ENCODE data around the gene AKAP11.

The AKAP11 gene

GRCh38 chr13:42271337-42272114 is 426 bp upstream of the AKAP11 start:
- peak overlapping the region; percentile 77 to 92; a peak in 3 of 4 replicates for H3K4me3 ChIP-seq (ENCODE audit: low read depth in 1 of 2, low read length in 2 of 2)
- TF ChIP-seq, protein P1, sequence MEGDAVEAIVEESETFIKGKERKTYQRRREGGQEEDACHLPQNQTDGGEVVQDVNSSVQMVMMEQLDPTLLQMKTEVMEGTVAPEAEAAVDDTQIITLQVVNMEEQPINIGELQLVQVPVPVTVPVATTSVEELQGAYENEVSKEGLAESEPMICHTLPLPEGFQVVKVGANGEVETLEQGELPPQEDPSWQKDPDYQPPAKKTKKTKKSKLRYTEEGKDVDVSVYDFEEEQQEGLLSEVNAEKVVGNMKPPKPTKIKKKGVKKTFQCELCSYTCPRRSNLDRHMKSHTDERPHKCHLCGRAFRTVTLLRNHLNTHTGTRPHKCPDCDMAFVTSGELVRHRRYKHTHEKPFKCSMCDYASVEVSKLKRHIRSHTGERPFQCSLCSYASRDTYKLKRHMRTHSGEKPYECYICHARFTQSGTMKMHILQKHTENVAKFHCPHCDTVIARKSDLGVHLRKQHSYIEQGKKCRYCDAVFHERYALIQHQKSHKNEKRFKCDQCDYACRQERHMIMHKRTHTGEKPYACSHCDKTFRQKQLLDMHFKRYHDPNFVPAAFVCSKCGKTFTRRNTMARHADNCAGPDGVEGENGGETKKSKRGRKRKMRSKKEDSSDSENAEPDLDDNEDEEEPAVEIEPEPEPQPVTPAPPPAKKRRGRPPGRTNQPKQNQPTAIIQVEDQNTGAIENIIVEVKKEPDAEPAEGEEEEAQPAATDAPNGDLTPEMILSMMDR (IDR thresholded peaks at IDR 0.05; ENCODE audit: borderline replicate concordance, extremely low read depth, low read length, poor library complexity, severe bottlenecking) = no peak
- TF ChIP-seq EZH2 (IDR thresholded peaks at IDR 0.05; ENCODE audit: borderline replicate concordance, low read depth, low read length, severe bottlenecking) = no peak
- peaks cover 47% of the 10 kb centered on the region for H3K4me1 ChIP-seq (ENCODE audit: insufficient read depth, low read length)
- ATAC-seq (ENCODE audit: insufficient read depth, low read depth) (peak; percentile 89), DNase-seq (peak; percentile 97)
- peaks cover 49% of the 10 kb centered on the region for H3K79me2 ChIP-seq (ENCODE audit: insufficient read depth, low read length)
- peak overlapping the region; percentile 97 for H3K9ac ChIP-seq (ENCODE audit: low read depth, low read length)
- peak overlapping the region; percentile 96 for H2AFZ ChIP-seq (ENCODE audit: low read depth, low read length)
- peak overlapping the region; percentile 84 for H3K4me2 ChIP-seq (ENCODE audit: insufficient read depth, low read length)
- H3K27me3 ChIP-seq (ENCODE audit: insufficient read depth, low read length, poor library complexity) = no peaks in the 10 kb centered on the region
- H3K9me3 ChIP-seq (ENCODE audit: insufficient read depth, low read length, severe bottlenecking) = peaks cover 3% of the 10 kb centered on the region
- H4K20me1 ChIP-seq (ENCODE audit: insufficient read depth, low read length) = no peaks in the 10 kb centered on the region
- peak overlapping the region; percentile 85 for H3K27ac ChIP-seq (ENCODE audit: low read length)
- H3K36me3 ChIP-seq (ENCODE audit: insufficient read depth, low read length) = 0 out of 2 replicates have a peak, but pooled peaks cover 3% of the 10 kb centered on the region

GRCh38 chr13:42272804-42273175 is 838 bp downstream of the AKAP11 start:
- DNase-seq (no peak), ATAC-seq (ENCODE audit: insufficient read depth, low read depth) (no peak)
- Histone ChIP-seq H3K79me2 (ENCODE audit: insufficient read depth, low read length) (peaks cover 59% of the 10 kb centered on the region), H3K27me3 (ENCODE audit: insufficient read depth, low read length, poor library complexity) (no peaks in the 10 kb centered on the region), H2AFZ (ENCODE audit: low read depth, low read length) (peak overlapping the region; percentile 97), H3K9ac (ENCODE audit: low read depth, low read length) (peak overlapping the region; percentile 97), H3K9me3 (ENCODE audit: insufficient read depth, low read length, severe bottlenecking) (peaks cover 3% of the 10 kb centered on the region), H3K27ac (ENCODE audit: low read length) (peak overlapping the region; percentile 80), H3K36me3 (ENCODE audit: insufficient read depth, low read length) (0 out of 2 replicates have a peak, but pooled peaks cover 3% of the 10 kb centered on the region), H3K4me3 (ENCODE audit: low read depth in 1 of 2, low read length in 2 of 2) (peak overlapping the region; percentile 77 to 92), H3K4me2 (ENCODE audit: insufficient read depth, low read length) (peak overlapping the region; percentile 84), H4K20me1 (ENCODE audit: insufficient read depth, low read length) (no peaks in the 10 kb centered on the region; the same call in 1 of the 2 replicates), H3K4me1 (ENCODE audit: insufficient read depth, low read length) (peaks cover 50% of the 10 kb centered on the region)
- no peak for TF ChIP-seq EZH2 (IDR thresholded peaks at IDR 0.05; ENCODE audit: borderline replicate concordance, low read depth, low read length, severe bottlenecking)
- TF ChIP-seq, protein P1 (IDR thresholded peaks at IDR 0.05; ENCODE audit: borderline replicate concordance, extremely low read depth, low read length, poor library complexity, severe bottlenecking) = no peak

GRCh38 chr13:42274386-42275097 is 2.6 kb downstream of the AKAP11 start:
- Histone ChIP-seq H3K4me2 (ENCODE audit: insufficient read depth, low read length) (peak overlapping the region; percentile 84; the same call in 1 of the 2 replicates), H3K27ac (ENCODE audit: low read length) (no peak overlapping the region), H4K20me1 (ENCODE audit: insufficient read depth, low read length) (no peaks in the 10 kb centered on the region; the same call in 1 of the 2 replicates), H3K79me2 (ENCODE audit: insufficient read depth, low read length) (peaks cover 76% of the 10 kb centered on the region), H3K4me3 (ENCODE audit: low read depth in 1 of 2, low read length in 2 of 2) (no peak overlapping the region), H3K36me3 (ENCODE audit: insufficient read depth, low read length) (0 out of 2 replicates have a peak, but pooled peaks cover 3% of the 10 kb centered on the region), H3K27me3 (ENCODE audit: insufficient read depth, low read length, poor library complexity) (no peaks in the 10 kb centered on the region), H3K4me1 (ENCODE audit: insufficient read depth, low read length) (peaks cover 50% of the 10 kb centered on the region), H3K9ac (ENCODE audit: low read depth, low read length) (no peak overlapping the region), H2AFZ (ENCODE audit: low read depth, low read length) (no peak overlapping the region), H3K9me3 (ENCODE audit: insufficient read depth, low read length, severe bottlenecking) (peaks cover 3% of the 10 kb centered on the region)
- ATAC-seq (ENCODE audit: insufficient read depth, low read depth) (no peak), DNase-seq (no peak)
- TF ChIP-seq, protein P1 (IDR thresholded peaks at IDR 0.05; ENCODE audit: borderline replicate concordance, extremely low read depth, low read length, poor library complexity, severe bottlenecking) = no peak
- no peak for TF ChIP-seq EZH2 (IDR thresholded peaks at IDR 0.05; ENCODE audit: borderline replicate concordance, low read depth, low read length, severe bottlenecking)

Data from DND-41 (cell line).